Glutamatergic neuron (in vitro differentiated cells): ENCODE results near the gene SETD5. TPM values are rescaled to one million over a fixed set of nuclear protein-coding genes. Genes with fewer than 3 reads are reported as not detected.
A peak's percentile ranks its signal among the peaks of the same experiment; 100 is the strongest.

Experiments used
- DNase-seq: peaks from one replicate; pipeline ENCODE4 v3.0.0; 2022
- H3K27ac Mint-ChIP-seq: one replicate; pipeline ENCODE4 v1.8.0; 2020; ENCODE audit warnings: mild to moderate bottlenecking, mixed read lengths, inconsistent platforms; ENCODE audit not compliant: unreplicated experiment
- H3K27me3 Mint-ChIP-seq: one replicate; pipeline ENCODE4 v1.8.0; 2020; ENCODE audit warnings: mild to moderate bottlenecking, moderate library complexity, mixed read lengths, inconsistent platforms; ENCODE audit not compliant: unreplicated experiment
- H3K36me3 Mint-ChIP-seq: one replicate; pipeline ENCODE4 v1.8.0; 2020; ENCODE audit warnings: mild to moderate bottlenecking, mixed read lengths, inconsistent platforms; ENCODE audit not compliant: unreplicated experiment
- H3K4me1 Mint-ChIP-seq: one replicate; pipeline ENCODE4 v1.8.0; 2020; ENCODE audit warnings: mild to moderate bottlenecking, low read depth, mixed read lengths, inconsistent platforms; ENCODE audit not compliant: unreplicated experiment
- H3K4me3 Mint-ChIP-seq: one replicate; pipeline ENCODE4 v1.8.0; 2020; ENCODE audit warnings: mild to moderate bottlenecking, mixed read lengths, inconsistent platforms; ENCODE audit not compliant: unreplicated experiment
- H3K9me3 Mint-ChIP-seq: one replicate; pipeline ENCODE4 v1.8.0; 2020; ENCODE audit warnings: mild to moderate bottlenecking, moderate library complexity, mixed read lengths, inconsistent platforms; ENCODE audit not compliant: unreplicated experiment
- CTCF ChIP-seq: fragments of 200-600 bp; sonication (generic); IDR thresholded peaks from one replicate; pipeline ENCODE4 v1.5.0; 2021; ENCODE audit not compliant: partially characterized antibody, unreplicated experiment
- total RNA-seq: library from RNA; stranded (reverse); fragmentation: NEBNext Ultra II Directional; extraction: Animal tissue kit (Norgen Biotek cat#: 25700); gene quantifications from one replicate; pipeline ENCODE4 v1.2.1, GENCODE V29; 2021; ENCODE audit not compliant: unreplicated experiment

Gene SETD5
- total RNA-seq, 1 donor from 2014 or later = 337 TPM

- Mint-ChIP-seq H3K27me3 (peaks cover 15% of the 10 kb centered on the region), H3K4me1 (peaks cover 17% of the 10 kb centered on the region), H3K27ac (peak overlapping the region; percentile 3), H3K9me3 (peaks cover 13% of the 10 kb centered on the region), H3K4me3 (no peak overlapping the region), H3K36me3 (peaks cover 19% of the 10 kb centered on the region)
- no peak for DNase-seq
- no peak for TF ChIP-seq CTCF
Observed at GRCh38 chr3:9496893-9497292, 99.5 kb downstream of the SETD5 start.

GRCh38 chr3:9497821-9498565, 100.6 kb downstream of the SETD5 start:
- no peak for DNase-seq
- H3K36me3 Mint-ChIP-seq = peaks cover 19% of the 10 kb centered on the region
- H3K27me3 Mint-ChIP-seq = peaks cover 15% of the 10 kb centered on the region
- H3K4me1 Mint-ChIP-seq = peaks cover 17% of the 10 kb centered on the region
- TF ChIP-seq CTCF = no peak
- no peak overlapping the region for H3K27ac Mint-ChIP-seq
- H3K9me3 Mint-ChIP-seq = peaks cover 13% of the 10 kb centered on the region
- no peak overlapping the region for H3K4me3 Mint-ChIP-seq

- Mint-ChIP-seq H3K27ac (no peak overlapping the region), H3K27me3 (peaks cover 12% of the 10 kb centered on the region)
Observed at GRCh38 chr3:9498781-9499180, 101.4 kb downstream of the SETD5 start.

GRCh38 chr3:9499455-9500107, 102.2 kb downstream of the SETD5 start:
- TF ChIP-seq CTCF = no peak
- H3K27me3 Mint-ChIP-seq = peaks cover 12% of the 10 kb centered on the region

More at GRCh38 chr3:9498781-9499180, 101.4 kb downstream of the SETD5 start:
- Mint-ChIP-seq H3K4me3 (no peak overlapping the region), H3K9me3 (peaks cover 13% of the 10 kb centered on the region), H3K4me1 (peaks cover 17% of the 10 kb centered on the region), H3K36me3 (peaks cover 19% of the 10 kb centered on the region)
- TF ChIP-seq CTCF = no peak
- no peak for DNase-seq

More at GRCh38 chr3:9499455-9500107, 102.2 kb downstream of the SETD5 start:
- Mint-ChIP-seq H3K9me3 (peaks cover 11% of the 10 kb centered on the region), H3K4me3 (peak overlapping the region; percentile 84), H3K36me3 (peaks cover 16% of the 10 kb centered on the region), H3K4me1 (peaks cover 15% of the 10 kb centered on the region), H3K27ac (no peak overlapping the region)
- DNase-seq = peak; percentile 34
